Activated CD4-positive, CD25-positive, alpha-beta regulatory T cell treated with anti-CD3 and anti-CD28 coated beads, Interleukin-2, amount 50 U/mL, for 16 hours (primary cell): ENCODE data around the gene VIPR2.

Source experiments
- DNase-seq: peaks from one replicate; pipeline ENCODE4 v3.0.0-alpha.2; 2020; ENCODE audit warnings: low read depth, low spot score

Gene VIPR2

GRCh38 chr7:159027056-159027788 lies 117.4 kb downstream of the VIPR2 start:
- DNase-seq: no peak

GRCh38 chr7:159026271-159027055 lies 118.2 kb downstream of the VIPR2 start:
- DNase-seq: no peak

DNA sequence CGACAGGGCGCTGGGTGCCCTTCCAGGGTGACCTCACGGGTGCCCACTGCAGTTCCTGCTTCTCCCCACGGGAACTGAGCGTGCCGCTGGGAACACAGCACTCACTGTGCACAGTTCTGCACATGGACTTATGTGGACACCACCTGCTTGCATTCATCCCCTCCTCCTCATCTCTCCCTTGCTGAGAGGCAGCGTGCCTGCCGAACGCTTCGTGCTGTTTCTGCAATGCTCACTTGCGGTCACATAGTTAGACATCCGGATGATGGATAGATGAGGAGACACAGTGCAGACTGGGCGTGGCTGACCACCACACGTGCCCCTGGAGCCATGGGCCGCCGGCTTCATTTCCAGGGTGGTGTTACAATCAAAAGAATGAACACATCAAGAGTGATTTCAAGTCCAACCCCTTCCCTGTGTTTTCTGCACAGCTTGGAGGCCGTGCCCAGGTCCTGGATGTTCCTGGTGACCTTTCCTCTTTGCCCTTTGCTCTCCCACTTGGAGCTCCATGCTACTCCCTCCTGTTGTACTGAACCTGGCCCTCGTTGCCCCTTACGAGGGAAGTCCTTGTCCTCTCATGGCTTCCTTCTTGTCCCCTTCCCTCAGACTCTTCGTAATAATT lies 119.4 kb downstream of the VIPR2 start:
- DNase-seq: no peak

DNA sequence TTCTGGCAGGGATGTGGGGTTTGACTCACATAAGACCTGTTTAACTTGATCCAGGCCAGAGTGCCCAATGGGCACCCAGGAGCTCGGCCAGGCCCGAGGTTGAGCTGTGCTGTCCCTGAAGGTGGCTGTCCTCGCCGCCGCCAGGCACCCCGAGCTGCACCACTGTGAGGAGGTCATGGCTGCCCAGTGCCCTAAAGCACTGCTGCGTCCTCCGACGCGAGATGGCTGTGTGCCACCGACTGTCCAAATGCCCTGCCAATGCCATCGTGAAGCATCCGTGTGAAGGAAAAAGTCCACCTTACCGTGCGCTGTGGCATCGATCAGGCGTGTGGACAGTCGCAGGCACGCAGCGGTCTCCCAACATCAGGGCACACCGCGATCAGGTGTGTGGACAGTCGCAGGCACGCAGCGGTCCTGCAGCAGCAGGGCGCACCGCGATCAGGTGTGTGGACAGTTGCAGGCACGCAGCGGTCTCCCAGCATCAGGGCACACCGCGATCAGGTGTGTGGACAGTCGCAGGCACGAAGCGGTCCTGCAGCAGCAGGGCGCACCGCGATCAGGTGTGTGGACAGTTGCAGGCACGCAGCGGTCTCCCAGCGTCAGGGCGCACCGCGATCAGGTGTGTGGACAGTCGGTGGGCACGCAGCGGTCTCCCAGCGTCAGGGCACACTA lies 120.3 kb downstream of the VIPR2 start:
- no peak for DNase-seq

- DNase-seq: no peak
These were observed 120.9 kb downstream of the VIPR2 start for GRCh38 chr7:159023746-159024145.

- no peak for DNase-seq
These were observed 121.5 kb downstream of the VIPR2 start for GRCh38 chr7:159023206-159023605.

GRCh38 chr7:159022238-159022993 lies 122.3 kb downstream of the VIPR2 start:
- no peak for DNase-seq

GRCh38 chr7:159020987-159021386 lies 123.7 kb downstream of the VIPR2 start:
- DNase-seq: no peak

- DNase-seq: no peak
These were observed 125.6 kb downstream of the VIPR2 start for GRCh38 chr7:159019111-159019510.

- DNase-seq: no peak
These were observed 126.9 kb downstream of the VIPR2 start for GRCh38 chr7:159017741-159018140.

DNA sequence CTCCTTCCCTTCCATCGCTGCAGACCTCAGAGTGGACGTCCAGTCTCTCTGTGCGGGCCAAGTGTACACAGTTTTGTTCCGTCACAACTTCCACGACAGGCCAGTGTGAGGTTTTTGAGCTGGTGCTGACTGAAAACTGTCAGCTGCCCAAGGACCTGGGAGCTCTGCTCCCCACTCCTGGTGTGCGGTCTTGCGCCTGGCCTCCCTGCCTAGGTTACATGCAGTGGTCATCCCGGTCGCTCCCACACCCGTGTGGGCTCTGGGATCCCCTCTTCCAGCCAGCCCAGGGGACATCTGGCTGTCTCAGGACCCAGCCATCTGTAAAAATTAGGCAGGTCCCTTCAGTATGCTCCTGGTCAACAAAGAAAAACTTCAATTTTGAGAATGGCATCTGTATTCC lies 127.5 kb downstream of the VIPR2 start:
- no peak for DNase-seq

GRCh38 chr7:159016591-159016990 lies 128.1 kb downstream of the VIPR2 start:
- DNase-seq: no peak

GRCh38 chr7:159015454-159016410 lies 128.9 kb downstream of the VIPR2 start:
- DNase-seq: no peak

GRCh38 chr7:159015081-159015453 lies 129.6 kb downstream of the VIPR2 start:
- no peak for DNase-seq

DNA sequence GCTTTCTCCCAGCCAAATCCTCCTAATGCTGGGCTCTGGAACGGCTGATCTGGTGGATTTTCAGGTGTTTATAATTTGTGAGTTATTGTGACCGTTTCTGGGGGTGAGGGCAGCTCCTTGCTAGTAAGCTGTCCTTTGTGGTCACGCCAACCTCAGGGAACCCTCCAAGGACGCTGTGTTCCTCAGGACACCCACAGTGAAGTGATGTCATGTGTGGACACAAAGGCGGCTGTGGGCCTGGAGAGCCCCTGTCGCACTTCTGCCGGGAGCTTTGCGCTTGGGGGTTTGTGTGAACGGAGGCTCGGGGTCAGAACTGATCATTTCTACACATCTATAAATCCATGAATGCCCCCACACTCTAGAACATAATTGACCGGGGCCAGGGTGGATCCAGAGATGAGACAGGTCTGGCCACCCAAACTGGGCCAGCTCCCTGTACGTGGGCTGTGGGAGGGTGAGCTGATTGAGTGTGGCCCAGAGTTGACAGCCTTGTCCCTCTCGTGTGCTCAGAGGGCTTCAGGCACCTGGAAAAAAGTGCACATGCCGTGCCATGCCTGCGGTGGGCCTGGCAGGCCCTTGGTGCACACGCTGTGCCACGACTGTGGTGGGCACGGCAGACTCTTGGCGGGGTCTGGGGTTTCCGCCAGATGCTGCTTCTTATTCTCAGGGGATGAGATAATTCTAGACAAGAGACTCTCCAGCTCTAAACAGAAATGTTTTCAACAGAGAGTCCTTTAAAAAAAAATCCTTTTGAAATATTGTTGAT lies 130.2 kb downstream of the VIPR2 start:
- DNase-seq: no peak

DNA sequence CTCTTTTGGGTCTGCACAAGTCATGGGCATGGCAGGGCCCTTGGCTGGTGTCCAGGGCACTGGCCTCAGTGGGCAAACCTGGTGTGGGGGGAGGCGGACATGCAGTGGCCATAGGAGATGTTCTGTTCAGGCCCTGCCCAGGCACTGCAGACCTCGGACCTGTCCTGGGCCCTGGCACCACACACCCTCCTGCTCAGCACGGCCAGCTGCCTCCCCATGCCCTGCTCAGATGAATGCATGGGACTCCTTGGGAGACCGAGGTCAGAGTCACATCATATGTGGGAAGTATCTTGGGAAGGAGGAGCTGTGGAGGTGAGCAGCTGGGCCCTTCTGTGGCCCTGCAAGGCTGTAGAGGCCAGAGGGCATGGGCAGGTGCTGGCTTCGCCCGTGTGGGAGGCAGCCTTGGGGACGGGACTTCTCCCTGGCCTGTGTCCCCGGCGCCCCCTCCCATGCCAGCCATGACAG lies 130.8 kb downstream of the VIPR2 start:
- DNase-seq: no peak

DNA sequence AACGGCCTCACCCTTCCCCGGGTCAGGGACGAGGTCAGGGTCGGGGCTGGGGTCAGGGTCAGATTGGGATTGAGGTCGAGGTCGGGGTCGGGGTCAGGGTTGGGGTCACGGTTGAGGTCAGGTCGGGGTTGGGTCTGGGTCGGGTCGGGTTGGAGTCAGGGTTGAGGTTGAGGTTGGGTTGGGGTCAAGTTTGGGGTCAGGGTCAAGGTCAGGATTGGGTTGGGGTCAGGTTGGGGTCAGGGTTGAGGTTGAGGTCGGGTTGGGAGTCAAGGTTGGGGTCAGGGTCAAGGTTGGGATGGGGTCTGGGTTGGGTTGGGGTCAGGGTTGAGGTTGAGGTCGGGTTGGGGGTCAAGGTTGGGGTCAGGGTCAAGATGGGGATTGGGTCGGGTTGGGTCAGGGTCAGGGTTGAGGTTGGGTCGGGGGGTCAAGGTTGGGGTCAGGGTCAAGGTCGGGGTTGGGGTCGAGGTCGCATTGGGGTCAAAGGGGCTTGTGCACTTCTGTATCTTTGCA lies 131.4 kb downstream of the VIPR2 start:
- no peak for DNase-seq

DNA sequence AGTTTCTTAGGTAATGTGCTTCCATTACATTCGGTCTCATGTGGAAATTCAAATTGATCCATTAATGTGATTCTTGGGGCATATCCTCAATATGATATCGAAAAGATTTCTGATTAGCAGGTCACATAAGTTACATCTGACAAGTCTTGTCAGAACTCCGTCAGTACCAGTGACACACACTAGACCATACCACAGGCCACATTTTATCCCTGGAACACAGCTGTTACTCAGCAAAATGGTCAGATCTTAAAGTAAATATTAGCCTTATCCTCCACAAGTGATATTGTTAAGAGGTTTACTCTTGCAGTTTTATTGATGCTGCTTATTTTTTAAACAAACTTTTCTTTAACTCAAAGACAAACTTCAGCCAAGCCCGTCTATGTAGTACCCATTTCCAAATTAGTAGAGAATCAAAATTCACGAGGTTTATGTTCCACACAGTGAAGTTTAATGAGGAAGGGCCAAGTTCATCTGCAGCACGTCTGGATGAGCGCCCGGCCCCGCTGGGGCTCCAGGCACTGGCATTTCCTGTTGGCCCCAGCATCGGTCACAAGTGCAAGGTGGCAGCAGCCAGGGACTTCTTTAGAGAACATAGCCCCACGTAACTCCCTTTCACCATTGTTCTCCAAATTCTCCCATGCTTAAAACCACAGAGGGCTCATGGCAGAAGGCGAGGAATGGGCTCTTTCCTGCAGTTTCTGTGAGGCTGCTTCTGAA lies 132.2 kb downstream of the VIPR2 start:
- no peak for DNase-seq

DNA sequence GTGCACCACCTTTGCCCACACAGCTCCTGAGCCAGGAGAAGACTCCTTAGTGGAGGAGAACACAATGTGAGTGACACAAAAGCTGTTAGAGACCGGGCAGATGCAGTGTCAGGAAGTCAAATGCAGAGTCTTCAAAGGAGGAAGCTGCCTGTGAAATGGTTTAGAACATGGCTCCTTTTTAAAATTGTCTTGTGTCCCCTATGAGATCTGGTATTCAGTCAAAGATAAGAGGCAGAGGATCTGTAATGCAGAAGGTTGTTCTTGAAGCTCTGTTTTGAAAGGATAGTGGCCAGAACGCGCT lies 133.0 kb downstream of the VIPR2 start:
- DNase-seq: no peak
